Embryonic facial prominence (tissue), 1 donor: ENCODE data around the gene DENND1A.
A peak's percentile ranks its signal among the peaks of the same experiment; 100 is the strongest.
"Not testable (repeated sequence)": the region's sequence is repeated elsewhere in the genome, so short reads cannot be mapped to it uniquely, and the experiment has no call there.

Source experiments
- DNase-seq: peaks from one replicate; pipeline ENCODE4 v3.0.0-alpha.2; 2016; ENCODE audit errors: extremely low spot score

The DENND1A gene

GRCh38 chr9:123948286-123948685, 18.4 kb upstream of the DENND1A start:
- DNase-seq, result no peak

- no peak for DNase-seq
Observed at GRCh38 chr9:123947326-123947725, 17.4 kb upstream of the DENND1A start.

- no peak for DNase-seq
Observed at GRCh38 chr9:123946101-123946821, 16.3 kb upstream of the DENND1A start.

GRCh38 chr9:123945532-123945931, 15.6 kb upstream of the DENND1A start:
- DNase-seq, result no peak

DNA sequence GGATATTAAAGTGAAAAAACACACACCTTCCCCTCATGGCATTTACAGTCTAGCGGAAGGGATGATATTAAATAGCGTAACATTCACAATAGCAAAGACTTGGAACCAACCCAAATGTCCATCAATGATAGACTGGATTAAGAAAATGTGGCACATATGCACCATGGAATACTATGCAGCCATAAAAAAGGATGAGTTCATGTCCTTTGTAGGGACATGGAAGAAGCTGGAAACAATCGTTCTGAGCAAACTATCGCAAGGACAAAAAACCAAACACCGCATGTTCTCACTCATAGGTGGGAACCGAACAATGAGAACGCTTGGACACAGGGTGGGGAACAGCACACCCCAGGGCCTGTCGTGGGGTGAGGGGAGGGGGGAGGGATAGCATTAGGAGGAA, 14.5 kb upstream of the DENND1A start:
- not testable (repeated sequence) for DNase-seq

- no peak for DNase-seq
Observed at GRCh38 chr9:123943671-123944070, 13.7 kb upstream of the DENND1A start.

DNA sequence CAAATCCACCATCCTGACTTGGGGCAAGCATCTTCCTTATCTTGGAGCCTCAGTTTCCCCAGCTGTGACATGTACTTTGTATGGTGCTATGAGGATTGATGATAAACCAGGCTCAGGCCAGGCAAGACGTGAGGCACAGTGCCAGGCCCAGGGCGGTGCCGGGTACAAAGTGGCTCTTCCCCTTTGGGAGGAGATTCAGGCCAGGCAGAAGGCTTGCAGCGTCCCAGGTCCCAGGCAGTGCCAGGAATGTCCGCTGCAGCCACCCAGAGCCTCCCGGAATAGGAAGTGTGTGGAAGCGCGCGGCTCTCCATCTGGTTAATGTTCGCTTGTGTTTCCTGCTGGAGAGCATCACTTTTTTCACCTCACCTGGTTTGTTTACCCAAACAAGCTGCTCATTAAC, 12.6 kb upstream of the DENND1A start:
- DNase-seq, result no peak

- DNase-seq, result peak; percentile 42
Observed at GRCh38 chr9:123941524-123942070, 11.7 kb upstream of the DENND1A start.

- DNase-seq, result no peak
Observed at GRCh38 chr9:123940721-123941523, 11.0 kb upstream of the DENND1A start.

DNA sequence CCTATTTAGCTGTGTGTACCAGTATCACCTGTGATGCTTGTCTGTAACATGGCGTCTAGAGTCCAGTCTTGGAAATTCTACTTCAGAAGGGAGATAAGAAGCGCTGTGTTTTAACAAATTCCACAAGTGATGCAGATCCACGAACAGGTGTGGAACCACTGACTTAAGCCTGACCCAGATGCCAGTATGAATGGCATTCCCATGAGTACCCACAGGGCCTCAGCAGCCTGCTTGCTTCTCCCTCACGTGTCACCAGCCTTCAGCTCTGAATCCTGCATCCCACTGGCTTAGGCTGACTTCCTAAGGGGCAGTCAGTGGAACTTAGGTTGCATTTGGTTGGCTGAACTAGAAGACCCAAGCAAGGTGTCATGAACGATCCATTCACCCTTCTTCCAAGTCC, 8.5 kb upstream of the DENND1A start:
- no peak for DNase-seq

GRCh38 chr9:123936575-123936974, 6.6 kb upstream of the DENND1A start:
- DNase-seq, result not testable (repeated sequence)

- no peak for DNase-seq
Observed at GRCh38 chr9:123933440-123934212, 3.7 kb upstream of the DENND1A start.

DNA sequence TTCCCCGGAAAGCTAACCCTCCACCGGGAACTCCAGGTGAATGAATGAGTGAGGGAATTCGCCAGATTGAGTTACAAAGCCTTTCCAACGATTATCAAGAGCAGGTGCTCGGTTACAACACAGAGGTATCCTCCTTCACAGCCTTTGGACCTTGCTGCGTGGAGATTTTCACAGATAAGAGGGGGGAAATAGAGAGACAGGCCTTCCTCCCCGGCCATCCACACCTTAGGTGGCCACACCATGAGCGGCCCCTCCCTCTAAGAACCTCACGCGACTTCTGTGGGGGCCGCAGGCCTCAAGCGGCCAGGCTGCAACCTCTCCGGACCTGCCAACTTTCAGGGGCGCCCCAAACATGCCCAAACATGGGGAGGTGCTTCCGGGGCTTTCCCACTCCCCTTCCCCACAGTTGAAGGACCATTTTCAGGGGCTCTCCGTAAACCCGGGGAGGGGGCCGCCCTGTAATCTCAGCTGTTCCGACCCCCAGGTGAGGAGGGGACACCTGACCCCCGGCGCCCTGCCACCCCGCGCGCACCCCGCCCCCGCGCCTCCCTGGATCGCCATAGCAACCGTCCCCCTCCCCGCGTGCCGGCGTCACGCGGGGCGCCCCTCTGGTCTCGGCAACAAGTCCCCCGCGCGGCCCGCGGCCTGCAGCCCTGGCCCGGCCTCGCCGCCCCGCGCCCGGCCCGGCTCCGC, 603 bp downstream of the DENND1A start:
- DNase-seq, result no peak

DNA sequence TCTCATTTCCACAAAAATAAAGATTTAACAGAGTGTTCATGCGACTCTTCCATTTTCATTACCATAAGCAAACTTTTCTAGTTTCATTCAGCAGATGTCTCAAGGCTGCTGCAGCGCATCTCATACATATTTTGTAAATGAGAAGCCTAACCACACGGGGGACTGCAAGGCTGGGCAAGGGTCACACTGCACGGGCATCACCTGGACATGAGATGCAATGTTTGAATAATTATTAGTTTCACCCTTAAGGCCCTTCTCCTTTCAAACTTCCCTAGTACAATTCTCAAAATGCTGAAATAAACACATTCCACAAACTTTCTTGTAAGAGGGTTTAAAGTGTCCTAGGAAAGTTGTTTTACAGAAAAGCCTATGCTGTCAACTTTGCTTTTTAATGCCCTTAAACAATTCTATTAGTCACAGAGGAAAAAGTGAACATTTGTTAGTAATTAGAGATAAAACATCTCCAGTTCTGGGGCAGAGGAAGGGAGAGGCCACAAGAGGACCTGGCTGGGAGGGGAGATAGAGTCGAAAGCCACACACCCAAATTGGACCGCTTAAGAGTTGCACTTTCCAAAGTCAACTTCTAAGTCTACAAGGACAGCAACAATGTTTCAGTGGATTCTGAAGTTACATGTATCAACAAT, 1.3 kb downstream of the DENND1A start:
- no peak for DNase-seq

DNA sequence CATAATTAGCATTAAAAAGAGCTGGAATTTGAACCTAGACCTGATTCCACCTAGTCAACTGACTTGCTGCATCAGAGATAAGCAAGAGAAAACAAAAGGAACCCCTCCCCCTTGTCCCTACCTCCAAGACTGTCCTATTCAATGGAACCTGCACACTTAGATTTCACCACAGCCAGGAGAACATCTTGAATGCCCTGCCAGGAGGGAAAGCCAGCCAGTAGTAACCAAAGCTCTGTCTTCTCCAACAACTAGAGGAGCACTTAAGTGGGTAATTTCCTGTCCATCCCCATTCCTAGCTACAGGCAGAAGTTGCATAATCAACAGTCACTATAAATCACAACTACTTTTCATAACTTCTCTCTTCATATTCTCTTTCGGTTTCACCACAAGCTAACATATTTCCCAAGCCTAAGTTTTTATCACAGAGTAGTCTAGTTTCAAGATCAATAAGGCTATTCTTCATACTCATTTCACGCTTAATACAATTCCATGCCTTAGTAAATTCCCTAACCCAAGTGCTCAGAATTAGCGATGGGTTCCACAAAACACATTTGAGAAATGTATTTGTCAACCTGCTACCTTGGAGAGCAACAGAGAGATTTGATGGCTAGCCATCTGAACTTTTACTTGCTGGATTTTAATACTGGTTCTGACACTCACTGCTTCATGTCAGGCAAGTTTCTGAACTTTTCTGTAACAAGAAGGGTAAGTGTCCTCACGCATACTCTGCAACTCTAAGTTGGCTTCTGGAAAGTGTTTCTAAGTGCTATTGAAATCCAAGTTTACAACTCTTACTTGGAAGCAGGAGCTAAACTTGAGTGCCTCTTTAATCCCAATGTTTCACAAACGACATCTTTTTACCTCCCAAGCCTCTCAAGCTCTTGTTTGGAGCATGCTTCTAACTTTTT, 2.0 kb downstream of the DENND1A start:
- no peak for DNase-seq

DNA sequence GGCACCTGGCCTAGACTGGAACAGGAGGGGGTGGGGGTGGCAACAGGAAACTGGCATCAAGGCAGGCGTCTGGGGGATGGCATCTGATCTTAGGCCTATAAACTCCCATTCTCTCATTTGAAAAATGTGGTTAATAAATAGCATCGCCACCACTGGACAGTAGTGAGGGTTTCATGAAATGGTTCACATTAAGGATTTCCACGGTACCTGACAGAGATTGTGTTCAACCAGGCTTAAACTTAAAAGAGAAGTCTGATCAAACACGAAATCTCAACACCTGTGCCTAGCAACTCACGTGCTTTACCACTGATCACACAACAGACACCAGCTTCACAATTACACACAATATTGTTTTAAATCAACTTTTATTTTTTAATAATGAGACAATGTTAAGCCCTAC, 3.0 kb downstream of the DENND1A start:
- no peak for DNase-seq

GRCh38 chr9:123925819-123926218, 4.1 kb downstream of the DENND1A start:
- no peak for DNase-seq

GRCh38 chr9:123925161-123925560, 4.8 kb downstream of the DENND1A start:
- no peak for DNase-seq

DNA sequence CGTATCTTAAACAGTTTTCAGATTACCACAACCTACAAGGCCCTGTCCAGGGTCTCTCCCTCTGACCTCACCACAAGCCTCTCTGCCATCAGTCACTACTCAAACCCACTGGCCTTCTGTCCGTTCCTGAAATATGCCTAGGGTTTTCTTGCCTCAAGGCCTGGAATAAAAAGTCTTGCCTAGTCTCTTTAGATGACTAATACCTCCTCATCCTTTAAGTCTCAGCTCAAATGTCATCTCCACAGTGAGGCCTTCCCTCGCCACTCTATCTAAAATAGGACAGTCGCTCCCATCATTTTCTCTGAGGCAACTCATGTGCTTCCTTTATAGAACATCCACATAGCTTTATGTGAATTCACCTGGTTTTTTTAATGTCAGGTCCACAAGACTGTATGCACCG, 5.2 kb downstream of the DENND1A start:
- no peak for DNase-seq

DNA sequence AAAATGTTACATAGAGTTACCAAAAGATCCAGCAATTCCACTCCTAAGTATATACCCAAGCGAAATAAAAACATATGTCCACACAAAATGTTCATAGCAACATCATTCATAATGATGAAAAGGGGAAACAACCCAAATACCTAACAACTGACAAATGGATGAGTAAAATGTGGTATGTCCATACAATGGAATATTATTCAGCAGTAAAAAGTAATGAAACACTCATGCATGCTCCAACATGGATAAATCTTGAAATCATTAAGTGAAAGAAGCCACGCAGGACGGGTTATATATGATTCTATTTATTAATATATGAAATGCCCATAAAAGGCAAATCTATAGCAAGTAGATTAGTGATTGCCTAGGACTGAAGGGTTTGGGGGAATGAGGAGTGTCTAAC, 6.0 kb downstream of the DENND1A start:
- no peak for DNase-seq
